DND-41 (cell line): Measurements from ENCODE around the gene KCNS3.

ENCODE experiments used
- ATAC-seq: fragments of 200-7000 bp; cut with Tn5 transposase; 3 replicates; pipeline ENCODE4 v1.9.1; 2021; ENCODE audit warnings: low read depth; ENCODE audit not compliant: insufficient read depth
- DNase-seq: peaks from one replicate; pipeline ENCODE4 v3.0.0-alpha.2; 2020
- H2AFZ ChIP-seq: 2 replicates; pipeline ENCODE4 v1.6.0; 2012; ENCODE audit warnings: low read depth, low read length
- H3K27ac ChIP-seq: 2 replicates; pipeline ENCODE4 v1.5.1; 2012; ENCODE audit warnings: low read length, inconsistent platforms
- H3K27me3 ChIP-seq: fragments of 200-600 bp; sonication (generic); 2 replicates; pipeline ENCODE4 v1.6.0; 2012; ENCODE audit warnings: low read length, mild to moderate bottlenecking, inconsistent platforms; ENCODE audit not compliant: insufficient read depth, poor library complexity
- H3K36me3 ChIP-seq: 2 replicates; pipeline ENCODE4 v1.5.1; 2012; ENCODE audit warnings: low read length, inconsistent platforms; ENCODE audit not compliant: insufficient read depth
- H3K4me1 ChIP-seq: 2 replicates; pipeline ENCODE4 v1.5.1; 2012; ENCODE audit warnings: mild to moderate bottlenecking, low read length; ENCODE audit not compliant: insufficient read depth
- H3K4me2 ChIP-seq: 2 replicates; pipeline ENCODE4 v1.6.0; 2012; ENCODE audit warnings: mild to moderate bottlenecking, moderate library complexity, low read length, inconsistent platforms; ENCODE audit not compliant: insufficient read depth
- H3K4me3 ChIP-seq, 2 experiments: fragments of 200-600 bp in 1 of 2; shearing (Covaris generic) in 1 of 2; 2 replicates each; pipeline ENCODE4 v1.5.1; 2012 to 2016; ENCODE audit warnings: inconsistent platforms in 2 of 2, low read length in 2 of 2, mild to moderate bottlenecking in 2 of 2, low read depth in 1 of 2, moderate library complexity in 1 of 2
- H3K79me2 ChIP-seq: 2 replicates; pipeline ENCODE4 v1.6.0; 2012; ENCODE audit warnings: low read length, inconsistent platforms; ENCODE audit not compliant: insufficient read depth
- H3K9ac ChIP-seq: 2 replicates; pipeline ENCODE4 v1.6.0; 2012; ENCODE audit warnings: low read depth, mild to moderate bottlenecking, inconsistent platforms, low read length, moderate library complexity
- H3K9me3 ChIP-seq: 2 replicates; pipeline ENCODE4 v1.5.1; 2012; ENCODE audit warnings: low read length, moderate library complexity, mild to moderate bottlenecking, inconsistent platforms; ENCODE audit not compliant: insufficient read depth, severe bottlenecking
- H4K20me1 ChIP-seq: 2 replicates; pipeline ENCODE4 v1.6.0; 2012; ENCODE audit warnings: low read length; ENCODE audit not compliant: insufficient read depth
- CTCF ChIP-seq: IDR thresholded peaks from 2 replicates; pipeline ENCODE4 v1.5.1; 2012; ENCODE audit warnings: borderline replicate concordance, low read length, moderate library complexity, mild to moderate bottlenecking; ENCODE audit not compliant: poor library complexity, severe bottlenecking; ENCODE audit errors: extremely low read depth
- EZH2 ChIP-seq: IDR thresholded peaks from 3 replicates; pipeline ENCODE4 v1.6.1; 2012; ENCODE audit warnings: borderline replicate concordance, low read depth, mild to moderate bottlenecking, moderate library complexity, low read length, inconsistent platforms; ENCODE audit not compliant: severe bottlenecking

Gene KCNS3

GRCh38 chr2:17847236-17847635 is 31.2 kb upstream of the KCNS3 start:
- H4K20me1 ChIP-seq = no peaks in the 10 kb centered on the region
- no peaks in the 10 kb centered on the region for H3K4me1 ChIP-seq
- H3K4me3 ChIP-seq = no peak overlapping the region
- H3K9ac ChIP-seq = no peak overlapping the region
- no peaks in the 10 kb centered on the region for H3K9me3 ChIP-seq
- no peak overlapping the region for H2AFZ ChIP-seq
- H3K4me2 ChIP-seq = no peak overlapping the region
- ATAC-seq (no peak), DNase-seq (no peak)
- no peaks in the 10 kb centered on the region for H3K27me3 ChIP-seq
- H3K27ac ChIP-seq = no peak overlapping the region
- TF ChIP-seq EZH2 = no peak
- TF ChIP-seq CTCF = no peak
- no peaks in the 10 kb centered on the region for H3K79me2 ChIP-seq
- no peaks in the 10 kb centered on the region for H3K36me3 ChIP-seq

- no peak for ATAC-seq
- Histone ChIP-seq H3K9ac (no peak overlapping the region), H4K20me1 (no peaks in the 10 kb centered on the region), H3K79me2 (no peaks in the 10 kb centered on the region), H3K4me3 (no peak overlapping the region), H3K27me3 (no peaks in the 10 kb centered on the region), H3K36me3 (no peaks in the 10 kb centered on the region), H3K4me2 (no peak overlapping the region), H2AFZ (no peak overlapping the region), H3K27ac (no peak overlapping the region), H3K9me3 (no peaks in the 10 kb centered on the region), H3K4me1 (no peaks in the 10 kb centered on the region)
- no peak for DNase-seq
- TF ChIP-seq EZH2 = no peak
- no peak for TF ChIP-seq CTCF
Observed at GRCh38 chr2:17849275-17849674, 29.2 kb upstream of the KCNS3 start.

GRCh38 chr2:17850151-17850550 is 28.3 kb upstream of the KCNS3 start:
- TF ChIP-seq EZH2 (no peak), CTCF (no peak)
- Histone ChIP-seq H2AFZ (no peak overlapping the region), H3K79me2 (no peaks in the 10 kb centered on the region), H4K20me1 (no peaks in the 10 kb centered on the region), H3K9ac (no peak overlapping the region), H3K27ac (no peak overlapping the region), H3K9me3 (no peaks in the 10 kb centered on the region), H3K27me3 (no peaks in the 10 kb centered on the region), H3K36me3 (no peaks in the 10 kb centered on the region), H3K4me3 (no peak overlapping the region), H3K4me1 (no peaks in the 10 kb centered on the region), H3K4me2 (no peak overlapping the region)
- ATAC-seq (no peak), DNase-seq (no peak)
